CD4-positive, alpha-beta T cell (primary cell): ENCODE measurements around the gene NATD1. TPM values are rescaled to one million over a fixed set of nuclear protein-coding genes. Genes with fewer than 3 reads are reported as not detected.

Experiments used
- ATAC-seq: fragments of 200-7000 bp; cut with Tn5 transposase; one replicate; pipeline ENCODE4 v1.10.0; 2022; ENCODE audit warnings: mild to moderate bottlenecking; ENCODE audit not compliant: poor library complexity
- CTCF ChIA-PET: fragments of 350-600 bp; sonication (Branson Sonifier 250); formaldehyde crosslinking; loops from one replicate; lab custom pipeline; 2021; ENCODE audit warnings: antibody characterized with exemption, inconsistent platforms; lab: Charles Lee
- POLR2A ChIA-PET: fragments of 350-600 bp; sonication (Branson Sonifier 250); formaldehyde crosslinking; loops from one replicate; lab custom pipeline; 2021; ENCODE audit warnings: antibody characterized with exemption, inconsistent platforms; lab: Charles Lee
- DNase-seq, 14 experiments: peaks; one replicate each; pipeline ENCODE4 v3.0.0-alpha.2; 2013 to 2020; ENCODE audit warnings: mixed read lengths in 2 of 14
- H3K27ac ChIP-seq, 2 donors: one replicate each; pipeline versions ENCODE4 v1.5.1 to v1.7.0; 2013; ENCODE audit warnings: low read length in 2 of 2, low read depth in 1 of 2, mild to moderate bottlenecking in 1 of 2
- H3K27me3 ChIP-seq, 2 experiments: 1 replicate in 1 of 2; 2 replicates in 1 of 2; pipeline versions ENCODE4 v1.6.1 to v1.7.0; 2013; ENCODE audit warnings: low read length in 2 of 2, control low read depth in 1 of 2, mild to moderate bottlenecking in 1 of 2, moderate library complexity in 1 of 2; ENCODE audit not compliant: insufficient read depth in 2 of 2, control insufficient read depth in 1 of 2
- H3K36me3 ChIP-seq: one replicate; pipeline ENCODE4 v1.6.1; 2013; ENCODE audit warnings: low read length, control low read depth; ENCODE audit not compliant: insufficient read depth
- H3K4me1 ChIP-seq: one replicate; pipeline ENCODE4 v1.6.1; 2013; ENCODE audit warnings: low read length, control low read depth; ENCODE audit not compliant: insufficient read depth
- H3K4me3 ChIP-seq: one replicate; pipeline ENCODE4 v1.5.1; 2013; ENCODE audit warnings: mild to moderate bottlenecking, low read length, moderate library complexity
- H3K9me3 ChIP-seq, 2 experiments: 1 replicate in 1 of 2; 2 replicates in 1 of 2; pipeline versions ENCODE4 v1.6.1 to v1.7.0; 2013; ENCODE audit warnings: low read length in 2 of 2, mild to moderate bottlenecking in 2 of 2, control low read depth in 1 of 2, moderate library complexity in 1 of 2; ENCODE audit not compliant: control insufficient read depth in 1 of 2, insufficient read depth in 1 of 2
- H3K27ac Mint-ChIP-seq: one replicate; pipeline ENCODE4 v1.8.0; 2020; ENCODE audit warnings: mixed read lengths
- H3K27me3 Mint-ChIP-seq: one replicate; pipeline ENCODE4 v1.8.0; 2021; ENCODE audit warnings: mixed read lengths
- H3K36me3 Mint-ChIP-seq: one replicate; pipeline ENCODE4 v1.8.0; 2021; ENCODE audit warnings: low read depth, mixed read lengths
- H3K4me1 Mint-ChIP-seq: one replicate; pipeline ENCODE4 v1.8.0; 2021; ENCODE audit warnings: low read depth, mixed read lengths
- H3K4me3 Mint-ChIP-seq: one replicate; pipeline ENCODE4 v1.8.0; 2020; ENCODE audit warnings: mild to moderate bottlenecking, mixed read lengths
- H3K9me3 Mint-ChIP-seq: one replicate; pipeline ENCODE4 v1.8.0; 2020; ENCODE audit warnings: mixed read lengths
- intact Hi-C, 2 experiments: fragments of 100-400 bp; cut with DNase I in 1 of 2; cut with micrococcal nuclease in 1 of 2; formaldehyde crosslinking; loops; one replicate each; pipeline versions ENCODE4 v1.15.1 to v1.9.0; 2023 to 2025; cut with DNase I, micrococcal nuclease
- total RNA-seq, 174 experiments: library from RNA in 2 of 174; stranded (reverse) in 2 of 174; gene quantifications; one replicate each; pipeline ENCODE4 v1.2.3 and lab custom pipeline; 2021 to 2026
- TF ChIP-seq, protein P1 (sequence below): fragments of 200-600 bp; IDR thresholded peaks from one replicate; pipeline ENCODE4 v1.8.0; 2022; ENCODE audit warnings: antibody characterized with exemption, mild to moderate bottlenecking

Gene NATD1
- total RNA-seq, 2 experiments from 2014 or later, result 5.9 to 6.1 TPM

- peak; percentile 80 to 98 (median 92) for DNase-seq
- peak within 1 kb of the TSS; percentile 98 for H3K4me3 Mint-ChIP-seq
- ChIA-PET POLR2A (interaction anchor here (1.0 to 2.4 kb wide), 6 partner anchors 8 to 241 kb away, joined by 4 to 14 read pairs (median 6); partner anchors contain the start of genes NATD1 and USP22), CTCF (no interaction called here)
- Histone ChIP-seq H3K9me3 (no peaks in the 10 kb centered on the region), H3K27me3 (no peaks in the 10 kb centered on the region), H3K27ac (peak within 1 kb of the TSS; percentile 87 to 94), H3K36me3 (no peaks in the 10 kb centered on the region), H3K4me3 (peak within 1 kb of the TSS; percentile 98), H3K4me1 (peaks cover 69% of the 10 kb centered on the region)
- peak within 1 kb of the TSS; percentile 98 for H3K27ac Mint-ChIP-seq
- peaks cover 55% of the 10 kb centered on the region for H3K4me1 Mint-ChIP-seq
- no peaks in the 10 kb centered on the region for H3K27me3 Mint-ChIP-seq
- ATAC-seq, result peak; percentile 66
- intact Hi-C loops, result loop anchor here (2.0 to 10.0 kb wide), 6 partner anchors 32 to 1130 kb away; partner anchors contain the start of genes USP22 (in 2 of the 2) and NATD1 (in 1 of the 2)
- H3K36me3 Mint-ChIP-seq, result peaks cover 4% of the 10 kb centered on the region
- TF ChIP-seq, protein P1, sequence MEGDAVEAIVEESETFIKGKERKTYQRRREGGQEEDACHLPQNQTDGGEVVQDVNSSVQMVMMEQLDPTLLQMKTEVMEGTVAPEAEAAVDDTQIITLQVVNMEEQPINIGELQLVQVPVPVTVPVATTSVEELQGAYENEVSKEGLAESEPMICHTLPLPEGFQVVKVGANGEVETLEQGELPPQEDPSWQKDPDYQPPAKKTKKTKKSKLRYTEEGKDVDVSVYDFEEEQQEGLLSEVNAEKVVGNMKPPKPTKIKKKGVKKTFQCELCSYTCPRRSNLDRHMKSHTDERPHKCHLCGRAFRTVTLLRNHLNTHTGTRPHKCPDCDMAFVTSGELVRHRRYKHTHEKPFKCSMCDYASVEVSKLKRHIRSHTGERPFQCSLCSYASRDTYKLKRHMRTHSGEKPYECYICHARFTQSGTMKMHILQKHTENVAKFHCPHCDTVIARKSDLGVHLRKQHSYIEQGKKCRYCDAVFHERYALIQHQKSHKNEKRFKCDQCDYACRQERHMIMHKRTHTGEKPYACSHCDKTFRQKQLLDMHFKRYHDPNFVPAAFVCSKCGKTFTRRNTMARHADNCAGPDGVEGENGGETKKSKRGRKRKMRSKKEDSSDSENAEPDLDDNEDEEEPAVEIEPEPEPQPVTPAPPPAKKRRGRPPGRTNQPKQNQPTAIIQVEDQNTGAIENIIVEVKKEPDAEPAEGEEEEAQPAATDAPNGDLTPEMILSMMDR, result no peak
- H3K9me3 Mint-ChIP-seq, result no peaks in the 10 kb centered on the region
These were observed 31.3 kb upstream of the NATD1 start, which contains the start of gene MAP2K3 for GRCh38 chr17:21284319-21285163. Gene MAP2K3, plus strand, starts transcription at chr17:21284711. Its CDS starts 210 bp downstream, at chr17:21284921.

DNA sequence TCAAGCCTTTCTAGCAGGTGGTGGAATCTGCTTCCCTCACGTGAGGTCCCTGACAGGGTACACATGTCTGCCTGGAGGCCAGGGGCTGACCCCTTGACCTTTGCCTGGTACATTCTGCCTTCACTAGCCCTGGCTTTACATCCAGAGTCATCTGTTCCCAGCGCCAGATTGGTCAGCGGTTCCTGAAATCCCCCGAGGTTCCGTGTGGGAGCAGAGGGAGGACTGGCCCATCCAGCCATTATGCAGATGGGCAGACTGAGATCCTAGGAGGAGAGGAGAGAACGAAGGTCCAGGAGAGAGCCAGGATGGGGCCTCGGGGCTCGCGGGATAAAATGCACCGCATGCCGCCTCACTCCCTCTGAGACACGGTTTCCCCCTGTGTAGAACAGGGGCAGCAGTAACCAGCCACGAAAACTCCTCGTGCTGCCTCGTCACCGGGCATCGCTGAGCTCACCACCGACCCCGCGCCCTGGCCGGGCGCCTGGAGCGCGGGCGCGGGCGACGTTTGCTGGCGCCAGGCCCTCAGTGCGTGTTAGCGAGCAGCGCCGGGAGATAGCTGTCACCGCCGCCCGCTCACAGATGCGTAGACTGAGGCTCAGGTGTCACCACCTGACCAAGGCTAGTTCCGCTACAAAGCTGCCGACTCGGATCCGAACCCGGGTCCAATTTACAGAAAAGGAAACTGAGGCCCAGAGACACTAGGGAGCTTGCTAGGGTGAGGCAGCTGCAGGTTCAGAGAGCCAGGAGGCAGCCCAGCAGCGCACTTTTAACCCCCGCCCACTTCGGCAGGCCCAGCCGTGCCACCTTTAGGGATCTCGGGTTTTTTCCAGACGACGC is 30.5 kb upstream of the NATD1 start:
- Histone ChIP-seq H3K27me3 (no peaks in the 10 kb centered on the region), H3K9me3 (no peaks in the 10 kb centered on the region), H3K4me3 (peak overlapping the region; percentile 98), H3K36me3 (no peaks in the 10 kb centered on the region), H3K27ac (peak overlapping the region; percentile 77 to 87), H3K4me1 (peaks cover 69% of the 10 kb centered on the region)
- peaks cover 4% of the 10 kb centered on the region for H3K36me3 Mint-ChIP-seq
- peaks cover 59% of the 10 kb centered on the region for H3K4me1 Mint-ChIP-seq
- intact Hi-C loops, result loop anchor here (2.0 to 10.0 kb wide), 4 partner anchors 39 to 1129 kb away; partner anchors contain the start of gene USP22 (in 1 of the 2)
- no peak for ATAC-seq
- DNase-seq, result peak in 2 of 14 experiments; percentile 34 to 76
- H3K27ac Mint-ChIP-seq, result peak overlapping the region; percentile 98
- TF ChIP-seq, protein P1, result no peak
- no peaks in the 10 kb centered on the region for H3K9me3 Mint-ChIP-seq
- POLR2A ChIA-PET, result interaction anchor here (0.8 to 1.1 kb wide), 3 partner anchors 8 to 241 kb away, joined by 3 to 6 read pairs (median 4); partner anchors contain the start of gene USP22
- CTCF ChIA-PET, result no interaction called here
- H3K4me3 Mint-ChIP-seq, result peak overlapping the region; percentile 98
- no peaks in the 10 kb centered on the region for H3K27me3 Mint-ChIP-seq

- Mint-ChIP-seq H3K4me3 (peak overlapping the region; percentile 88), H3K27me3 (no peaks in the 10 kb centered on the region), H3K27ac (peak overlapping the region; percentile 98), H3K9me3 (no peaks in the 10 kb centered on the region), H3K36me3 (peaks cover 4% of the 10 kb centered on the region), H3K4me1 (peaks cover 57% of the 10 kb centered on the region)
- DNase-seq, result no peak
- ChIA-PET CTCF (no interaction called here), POLR2A (interaction anchor here (0.8 kb wide), 1 partner anchor 239 kb away, joined by 3 read pairs; the partner anchor contains the start of gene USP22)
- no peak for ATAC-seq
- TF ChIP-seq, protein P1, result no peak
- no peaks in the 10 kb centered on the region for H3K27me3 ChIP-seq
- H3K9me3 ChIP-seq, result no peaks in the 10 kb centered on the region
- H3K4me3 ChIP-seq, result no peak overlapping the region
- intact Hi-C loops, result loop anchor here (5.0 to 10.0 kb wide), 3 partner anchors 39 to 1128 kb away; no protein-coding TSS in a partner anchor
- H3K27ac ChIP-seq, result no peak overlapping the region
- peaks cover 69% of the 10 kb centered on the region for H3K4me1 ChIP-seq
- H3K36me3 ChIP-seq, result no peaks in the 10 kb centered on the region
These were observed 29.6 kb upstream of the NATD1 start for GRCh38 chr17:21282850-21283249.
